ENCODE data around the gene TMPRSS4. TPM values are rescaled to one million over a fixed set of nuclear protein-coding genes. Genes with fewer than 3 reads are reported as not detected.

The TMPRSS4 gene
- total and polyA plus RNA-seq, 2 of the 4 experiments (the other 2 are of a cell fraction) = not detected

- Histone ChIP-seq H3K4me2 (ENCODE audit: low read depth, low read length) (no peak overlapping the region), H3K14ac (replicated peaks; ENCODE audit: low read depth, low read length) (no peak overlapping the region), H2BK15ac (ENCODE audit: low read depth, low read length) (no peak overlapping the region), H4K20me1 (ENCODE audit: insufficient read depth, low read length) (no peaks in the 10 kb centered on the region), H3K27ac (ENCODE audit: insufficient read depth, low read length) (no peak overlapping the region), H2BK5ac (ENCODE audit: low read depth, low read length, poor library complexity, severe bottlenecking) (no peak overlapping the region), H3K4ac (ENCODE audit: low read depth, low read length) (no peak overlapping the region), H3K18ac (ENCODE audit: low read depth, low read length) (no peak overlapping the region), H4K91ac (ENCODE audit: insufficient read depth, low read depth, low read length) (no peak overlapping the region), H3K9me1 (ENCODE audit: insufficient read depth, low read length) (no peaks in the 10 kb centered on the region), H2AFZ (replicated peaks; ENCODE audit: low read length, poor library complexity) (no peak overlapping the region), H3K4me1 (ENCODE audit: control insufficient read depth, insufficient read depth, low read length) (no peaks in the 10 kb centered on the region), H3K4me3 (ENCODE audit: insufficient read depth, low read depth, low read length) (no peak overlapping the region), H3K27me3 (ENCODE audit: control insufficient read depth, insufficient read depth, low read length) (peaks cover 14% of the 10 kb centered on the region; the same call in 1 of the 2 replicates), H3K79me1 (ENCODE audit: low read depth in 1 of 2, low read length in 2 of 2) (no peaks in the 10 kb centered on the region), H2AK5ac (ENCODE audit: low read depth, low read length) (no peak overlapping the region), H4K8ac (ENCODE audit: low read depth in 2 of 2, low read length in 2 of 2) (no peak overlapping the region), H4K5ac (ENCODE audit: low read depth, low read length) (no peak overlapping the region), H3K9ac (ENCODE audit: low read depth, low read length) (no peak overlapping the region), H3K56ac (ENCODE audit: extremely low read depth, insufficient read depth, low read length) (no peak overlapping the region), H3K36me3 (ENCODE audit: control insufficient read depth, insufficient read depth, low read length) (no peaks in the 10 kb centered on the region), H3K9me3 (ENCODE audit: control insufficient read depth, insufficient read depth, low read length) (no peaks in the 10 kb centered on the region), H2BK120ac (ENCODE audit: low read depth, low read length) (no peak overlapping the region), H2BK20ac (ENCODE audit: low read depth, low read length) (no peak overlapping the region), H3K23ac (ENCODE audit: low read depth, low read length) (no peak overlapping the region), H2AK9ac (replicated peaks; ENCODE audit: low read depth, low read length, poor library complexity) (no peak overlapping the region)
- ATAC-seq (ENCODE audit: low read depth) = no peak
- dilution Hi-C loops (cut with HindIII; ENCODE audit: low sequenced_read_pairs, unreplicated experiment) = no loop called here
- POLR2A ChIA-PET (ENCODE audit: unreplicated experiment) = no interaction called here
- DNase-seq = no peak
- CTCF ChIA-PET = no interaction called here
- in situ Hi-C loops (cut with MboI; ENCODE audit: low sequenced_read_pairs) = no loop called here
- WGBS, 2 experiments (ENCODE audit: extremely low coverage in 2 of 2, insufficient read length in 1 of 2) = 47% methylated on average over 9 of the region's 14 CpGs; no CpG with 5 or more reads in 1 of the 2 experiments
- intact Hi-C loops (cut with micrococcal nuclease) = no loop called here
- no TSS peak for BruUV-seq (replicated peaks)
- TF ChIP-seq BHLHE40 (IDR thresholded peaks at IDR 0.05; ENCODE audit: low read depth, low read length) = no peak
- no peak for TF ChIP-seq NFE2L2 (IDR thresholded peaks at IDR 0.05; ENCODE audit: low read depth, low read length)
- TF ChIP-seq RFX5 (IDR thresholded peaks at IDR 0.05; ENCODE audit: low read depth, low read length) = no peak
- no peak for TF ChIP-seq MAZ (IDR thresholded peaks at IDR 0.05; ENCODE audit: borderline replicate concordance, low read depth, low read length)
These were observed 19.4 kb upstream of the TMPRSS4 start for GRCh38 chr11:118057251-118058145.

All from IMR-90 (cell line).